Retinal pigment epithelial cell (primary cell): ENCODE measurements around the gene KLHL29.
"Not testable (repeated sequence)": the region's sequence is repeated elsewhere in the genome, so short reads cannot be mapped to it uniquely, and the experiment has no call there.

ENCODE experiments used
- DNase-seq: peaks from one replicate; pipeline ENCODE4 v3.0.0-alpha.2; 2010; ENCODE audit warnings: low read depth
- H3K4me3 ChIP-seq: 2 replicates; pipeline ENCODE4 v1.5.1; 2011; ENCODE audit warnings: mild to moderate bottlenecking, low read length, control low read depth, moderate library complexity
- CTCF ChIP-seq: conservative IDR thresholded peaks from 2 replicates; pipeline ENCODE4 v1.5.1; 2011; ENCODE audit warnings: low read depth, low read length, control low read depth, inconsistent platforms

Gene KLHL29

DNA sequence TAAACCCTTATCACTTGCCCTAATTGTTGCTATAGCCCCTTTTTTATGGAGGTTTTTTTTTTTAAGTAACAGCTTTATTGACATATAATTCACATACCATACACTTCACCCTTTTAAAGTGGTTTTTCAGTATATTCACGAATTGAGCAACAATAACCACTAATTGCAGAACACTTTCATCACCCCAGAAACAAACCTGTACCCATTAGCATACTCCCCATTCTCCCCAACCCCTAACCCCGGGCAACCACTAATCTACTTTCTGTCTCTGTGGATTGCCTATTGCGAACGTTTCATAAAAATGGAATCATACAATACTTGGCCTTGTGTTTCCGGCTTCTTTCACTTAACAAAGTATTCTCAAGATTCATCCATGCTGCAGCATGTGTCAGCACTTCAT, 328.4 kb downstream of the KLHL29 start:
- no peak for TF ChIP-seq CTCF
- no peak for DNase-seq
- no peak overlapping the region for H3K4me3 ChIP-seq

- no peak overlapping the region for H3K4me3 ChIP-seq
- TF ChIP-seq CTCF: no peak
- DNase-seq: no peak
Observed at GRCh38 chr2:23718931-23719700, 334.1 kb downstream of the KLHL29 start.

GRCh38 chr2:23719716-23720115, 334.7 kb downstream of the KLHL29 start:
- DNase-seq: no peak
- no peak overlapping the region for H3K4me3 ChIP-seq
- TF ChIP-seq CTCF: no peak

DNA sequence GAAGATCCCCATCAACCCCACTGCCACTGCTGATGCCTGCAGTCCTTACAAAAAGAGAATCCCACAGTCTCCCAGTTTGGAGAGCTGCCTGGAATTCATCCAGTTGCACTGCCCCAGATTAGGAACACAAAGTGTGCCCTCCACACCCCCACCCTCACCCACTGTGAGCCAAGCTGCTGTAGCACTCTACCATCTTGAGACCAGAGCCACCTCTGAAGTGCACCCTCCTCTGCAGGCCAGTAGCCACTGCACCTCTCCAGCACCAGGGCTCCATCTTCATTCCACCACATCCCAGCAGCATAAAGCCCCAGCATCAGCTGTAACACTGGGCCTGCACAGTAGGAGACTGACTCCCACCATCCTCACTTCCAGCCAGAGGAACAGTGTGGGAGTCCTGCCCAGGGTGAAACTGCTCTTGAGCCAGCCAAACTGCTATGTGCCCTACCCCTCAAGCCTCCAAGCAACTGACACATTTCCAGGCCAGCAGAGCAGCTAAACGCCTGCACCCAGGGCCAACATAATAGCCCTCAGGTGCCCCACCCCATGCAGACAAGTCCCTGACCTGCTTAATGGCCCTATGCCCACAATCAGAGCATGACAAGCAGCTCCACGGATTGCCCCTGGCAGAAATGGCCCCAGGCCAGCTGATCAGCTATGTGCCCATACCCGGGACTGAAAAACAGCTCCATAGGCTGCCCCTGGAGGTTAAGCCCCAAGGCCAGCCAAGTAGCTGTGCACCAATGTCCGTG, 335.9 kb downstream of the KLHL29 start:
- TF ChIP-seq CTCF: no peak
- DNase-seq: no peak
- H3K4me3 ChIP-seq: no peak overlapping the region

- no peak for DNase-seq
- no peak for TF ChIP-seq CTCF
- H3K4me3 ChIP-seq: no peak overlapping the region
Observed at GRCh38 chr2:23721454-23721826, 336.5 kb downstream of the KLHL29 start.

GRCh38 chr2:23722255-23722654, 337.3 kb downstream of the KLHL29 start:
- no peak overlapping the region for H3K4me3 ChIP-seq
- no peak for TF ChIP-seq CTCF
- DNase-seq: no peak

GRCh38 chr2:23723029-23723428, 338.1 kb downstream of the KLHL29 start:
- not testable (repeated sequence) for DNase-seq, H3K4me3 ChIP-seq
